GM12892 (cell line): ENCODE data around the gene LPAR3.
A peak's percentile ranks its signal among the peaks of the same experiment; 100 is the strongest.

Experiments used
- POLR2A ChIP-seq: IDR thresholded peaks from 2 replicates; pipeline ENCODE4 v1.6.1; 2011; ENCODE audit warnings: low read depth, low read length, control low read depth
- POLR2AphosphoS5 ChIP-seq: IDR thresholded peaks from 2 replicates; pipeline ENCODE4 v1.6.1; 2011; ENCODE audit warnings: low read depth, low read length, control low read depth
- TAF1 ChIP-seq: IDR thresholded peaks from 2 replicates; pipeline ENCODE4 v1.6.1; 2011; ENCODE audit warnings: low read depth, mild to moderate bottlenecking, control low read depth, low read length, borderline replicate concordance

DNA sequence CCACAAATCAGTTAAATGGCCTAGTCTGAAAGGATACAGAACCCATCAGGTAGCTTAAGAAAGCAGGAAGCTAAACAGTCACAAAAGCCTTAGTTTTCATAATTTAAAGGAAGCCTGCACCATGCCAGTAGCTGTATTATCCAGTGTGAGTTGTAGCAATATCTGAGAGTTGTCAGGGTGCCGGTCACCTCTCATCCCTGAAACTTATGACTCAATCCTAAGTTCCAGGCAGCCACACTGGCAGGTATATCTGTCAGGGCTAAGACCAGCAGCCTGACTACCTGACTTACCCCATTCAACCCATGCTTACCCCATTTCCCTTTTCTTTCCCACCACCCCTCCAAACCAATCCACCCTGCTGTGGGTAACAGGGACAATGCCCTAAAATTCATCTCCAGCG, 37.8 kb upstream of the LPAR3 start:
- TF ChIP-seq POLR2AphosphoS5, result no peak
- peak; percentile 41; the same call in 1 of the 2 replicates for TF ChIP-seq POLR2A
- TF ChIP-seq TAF1, result no peak
